HepG2 (cell line): Measurements from ENCODE around the gene GRK5. TPM values are rescaled to one million over a fixed set of nuclear protein-coding genes. Genes with fewer than 3 reads are reported as not detected.

ENCODE experiments used
- ATAC-seq: fragments of 200-7000 bp; cut with Tn5 transposase; 3 replicates; pipeline ENCODE4 v1.9.1; 2020; ENCODE audit warnings: mild to moderate bottlenecking, moderate library complexity
- BruUV-seq: library from RNA; stranded (reverse); fragments of 400-500 nt; replicated peaks from 2 replicates; lab custom pipeline; 2021; lab: Mats Ljungman, UMichigan
- CTCF ChIA-PET: fragments of 300-600 bp; formaldehyde crosslinking; extraction: SDS; loops from one replicate; lab custom pipeline; 2021; ENCODE audit warnings: low total read pairs, inconsistent platforms, low intra/inter-chr PET ratio; lab: Yijun Ruan, JAX
- POLR2A ChIA-PET: fragments of 350-600 bp; sonication (Branson Sonifier 250); formaldehyde crosslinking; loops from one replicate; lab custom pipeline; 2020; ENCODE audit warnings: antibody characterized with exemption, inconsistent platforms; lab: Yijun Ruan, JAX
- DNase-seq: peaks from one replicate; pipeline ENCODE4 v3.0.0-alpha.2; 2015; ENCODE audit warnings: low spot score
- FAIRE-seq: peaks from 3 replicates; lab custom pipeline; 2011; peaks lifted over from hg19 to GRCh38; lab: Jason Lieb, UNC
- H2AFZ ChIP-seq: one replicate; pipeline ENCODE4 v1.6.1; 2011; ENCODE audit warnings: low read length, inconsistent platforms
- H3K27ac ChIP-seq: fragments of 300-600 bp; 3 replicates; pipeline ENCODE4 v1.8.0; 2011; ENCODE audit warnings: mixed run types, mild to moderate bottlenecking, mixed read lengths, low read length, inconsistent platforms; ENCODE audit not compliant: insufficient read depth; ENCODE audit errors: extremely low read length
- H3K27me3 ChIP-seq, 2 experiments: fragments of 200-600 bp in 1 of 2; 2 replicates in 1 of 2; 3 replicates in 1 of 2; pipeline versions ENCODE4 v1.6.0 to v1.8.0; 2011; ENCODE audit warnings: low read length in 2 of 2, mild to moderate bottlenecking in 2 of 2, moderate library complexity in 2 of 2, inconsistent platforms in 1 of 2; ENCODE audit not compliant: insufficient read depth in 2 of 2, control insufficient read depth in 1 of 2
- H3K36me3 ChIP-seq, 2 experiments: fragments of 200-600 bp in 1 of 2; replicated peaks in 1 of 2; 2 replicates in 1 of 2; 3 replicates in 1 of 2; pipeline versions ENCODE4 v1.5.1 to v1.8.0; 2011; ENCODE audit warnings: low read length in 2 of 2, inconsistent platforms in 1 of 2; ENCODE audit not compliant: insufficient read depth in 2 of 2, control insufficient read depth in 1 of 2
- H3K4me1 ChIP-seq: 2 replicates; pipeline ENCODE4 v1.5.1; 2012; ENCODE audit warnings: low read length, inconsistent platforms; ENCODE audit not compliant: insufficient read depth
- H3K4me2 ChIP-seq: 2 replicates; pipeline ENCODE4 v1.6.0; 2011; ENCODE audit warnings: low read depth, low read length, inconsistent platforms
- H3K4me3 ChIP-seq, 3 experiments: fragments of 200-600 bp in 1 of 3; sonication (generic), shearing (Covaris generic) in 1 of 3; replicated peaks in 1 of 3; 2 replicates each; pipeline ENCODE4 v1.5.1; 2011 to 2016; ENCODE audit warnings: low read length in 3 of 3, inconsistent platforms in 2 of 3, low read depth in 2 of 3, mild to moderate bottlenecking in 2 of 3, control low read depth in 1 of 3, mixed read lengths in 1 of 3; ENCODE audit not compliant: insufficient read depth in 1 of 3
- H3K79me2 ChIP-seq: one replicate; pipeline ENCODE4 v1.6.1; 2011; ENCODE audit warnings: low read length, inconsistent platforms; ENCODE audit not compliant: insufficient read depth
- H3K9ac ChIP-seq: 2 replicates; pipeline ENCODE4 v1.6.0; 2011; ENCODE audit warnings: mild to moderate bottlenecking, low read depth, low read length, inconsistent platforms; ENCODE audit not compliant: insufficient read depth
- H3K9me3 ChIP-seq: 2 replicates; pipeline ENCODE4 v1.5.1; 2012; ENCODE audit warnings: mild to moderate bottlenecking, low read length
- H4K20me1 ChIP-seq: 2 replicates; pipeline ENCODE4 v1.6.0; 2011; ENCODE audit warnings: inconsistent platforms, mild to moderate bottlenecking, low read length, moderate library complexity; ENCODE audit not compliant: insufficient read depth
- EED ChIP-seq: sonication (generic); formaldehyde crosslinking; IDR thresholded peaks from 2 replicates; pipeline ENCODE4 v1.5.0; 2020; ENCODE audit warnings: mild to moderate bottlenecking, missing genetic modification reagents
- FOSL2 ChIP-seq: sonication (generic); formaldehyde crosslinking; IDR thresholded peaks from 2 replicates; pipeline ENCODE4 v1.4.0; 2020; ENCODE audit warnings: missing genetic modification reagents
- LCORL ChIP-seq, 2 experiments: fragments of 450-650 bp in 1 of 2; sonication (generic) in 1 of 2; formaldehyde crosslinking in 1 of 2; IDR thresholded peaks; 2 replicates each; pipeline versions ENCODE4 v1.5.0 to v1.6.1; 2017 to 2020; ENCODE audit warnings: antibody characterized with exemption in 1 of 2, missing genetic modification reagents in 1 of 2
- MAF1 ChIP-seq: sonication (generic); formaldehyde crosslinking; IDR thresholded peaks from 2 replicates; pipeline ENCODE4 v1.5.0; 2020; ENCODE audit warnings: missing genetic modification reagents, borderline replicate concordance
- PAXIP1 ChIP-seq: sonication (generic); formaldehyde crosslinking; conservative IDR thresholded peaks from 2 replicates; pipeline ENCODE4 v1.4.0; 2020; ENCODE audit warnings: mild to moderate bottlenecking, missing genetic modification reagents, moderate library complexity
- SP4 ChIP-seq: sonication (generic); formaldehyde crosslinking; IDR thresholded peaks from 2 replicates; pipeline ENCODE4 v1.8.1; 2023; ENCODE audit warnings: mild to moderate bottlenecking, missing genetic modification reagents
- TRAFD1 ChIP-seq: sonication (generic); formaldehyde crosslinking; IDR thresholded peaks from 2 replicates; pipeline ENCODE4 v1.5.1; 2020; ENCODE audit warnings: missing genetic modification reagents, mild to moderate bottlenecking, borderline replicate concordance
- ZC3H13 ChIP-seq: sonication (generic); formaldehyde crosslinking; IDR thresholded peaks from 2 replicates; pipeline ENCODE4 v1.8.1; 2023; ENCODE audit warnings: mild to moderate bottlenecking, missing genetic modification reagents, moderate library complexity
- WGBS: methylation state at CpG from one replicate; pipeline ENCODE4 v1.1.6; 2017; ENCODE audit warnings: low lambda C conversion rate; 5-methylcytosine and 5-hydroxymethylcytosine counted together
- in situ Hi-C: cut with HindIII; loops from 2 replicates; pipeline ENCODE4 v1.10.0; 2017; ENCODE audit warnings: low pct_unique_long_range_greater_than_20kb; ENCODE audit not compliant: extremely low pct_ligation_motif_present
- intact Hi-C: fragments of 100-400 bp; cut with micrococcal nuclease; formaldehyde crosslinking; loops from one replicate; pipeline ENCODE4 v1.10.0; 2022; ENCODE audit not compliant: unreplicated experiment
- polyA plus RNA-seq, 8 experiments: library from polyadenylated mRNA; depleted of rRNA in 3 of 8; stranded (reverse) in 7 of 8; unstranded in 1 of 8; fragments of >200 nt; fragmentation: Illumina TruSeq in 4 of 8; extraction: Trizol in 4 of 8; gene quantifications; 2 replicates each; pipeline versions ENCODE4 v1.2.1 to v1.2.3, GENCODE V29; 2011 to 2016; ENCODE audit warnings: low read depth in 4 of 8, missing spikeins in 1 of 8, mixed read lengths in 1 of 8; ENCODE audit not compliant: insufficient read depth in 1 of 8
- total RNA-seq, 5 experiments: library from RNA; depleted of rRNA; stranded (reverse); fragments of >200 nt; fragmentation: Illumina TruSeq; extraction: Trizol; gene quantifications; 2 replicates each; pipeline ENCODE4 v1.2.3, GENCODE V29; 2016; ENCODE audit warnings: low read depth in 1 of 5

The GRK5 gene
- total and polyA plus RNA-seq, 2 of the 13 experiments (the other 11 are each of a cell fraction or from before 2014, with no cell fraction given): 10.4 to 12.6 TPM

GRCh38 chr10:119209736-119210355, 2.5 kb downstream of the GRK5 start:
- Histone ChIP-seq H2AFZ (no peak overlapping the region), H3K4me3 (peak overlapping the region; percentile 75 to 97 (median 95)), H3K79me2 (peaks cover 39% of the 10 kb centered on the region), H4K20me1 (no peaks in the 10 kb centered on the region), H3K4me1 (peaks cover 34% of the 10 kb centered on the region), H3K27ac (no peak overlapping the region), H3K4me2 (peak overlapping the region; percentile 99), H3K27me3 (no peaks in the 10 kb centered on the region; a peak in 2 of 5 replicates), H3K9me3 (no peaks in the 10 kb centered on the region), H3K36me3 (peaks cover 0 to 6% of the 10 kb centered on the region in 2 experiments; a peak in 2 of 5 replicates), H3K9ac (peak overlapping the region; percentile 71)
- no peak for DNase-seq
- BruUV-seq: no TSS peak
- CTCF ChIA-PET: interaction anchor here (1.1 kb wide), 1 partner anchor 207 kb away, joined by 4 read pairs; no protein-coding TSS in a partner anchor
- FAIRE-seq: no peak
- TF ChIP-seq EED (CRISPR knock-in tag) (no peak), PAXIP1 (CRISPR knock-in tag) (0 out of 2 replicates have a peak, but pooled peaks have one; percentile 5), ZC3H13 (CRISPR knock-in tag) (no peak), MAF1 (CRISPR knock-in tag) (no peak), LCORL (IDR thresholded peaks at IDR 0.05) (no peak), LCORL (CRISPR knock-in tag; IDR thresholded peaks at IDR 0.05) (no peak), TRAFD1 (CRISPR knock-in tag) (no peak), FOSL2 (CRISPR knock-in tag) (no peak), SP4 (CRISPR knock-in tag) (0 out of 2 replicates have a peak, but pooled peaks have one; percentile 0)
- POLR2A ChIA-PET: interaction anchor here (0.8 to 5.2 kb wide), 6 partner anchors 12 to 61 kb away, joined by 3 to 44 read pairs (median 4); partner anchors contain the start of gene SFXN4
- in situ Hi-C loops (no loop called here), intact Hi-C loops (loop anchor here (1.0 to 2.0 kb wide), 3 partner anchors 42 to 113 kb away; no protein-coding TSS in a partner anchor)
- no peak for ATAC-seq
- 31% methylated on average over 9 of the region's 9 CpGs for WGBS
